ENCODE measurements around the gene KIF23. TPM values are rescaled to one million over a fixed set of nuclear protein-coding genes. Genes with fewer than 3 reads are reported as not detected.

KIF23 gene
- polyA plus RNA-seq, 1 donor (not counting 4 experiments of a cell fraction or from before 2014, with no cell fraction given), result 28.8 TPM

DNA sequence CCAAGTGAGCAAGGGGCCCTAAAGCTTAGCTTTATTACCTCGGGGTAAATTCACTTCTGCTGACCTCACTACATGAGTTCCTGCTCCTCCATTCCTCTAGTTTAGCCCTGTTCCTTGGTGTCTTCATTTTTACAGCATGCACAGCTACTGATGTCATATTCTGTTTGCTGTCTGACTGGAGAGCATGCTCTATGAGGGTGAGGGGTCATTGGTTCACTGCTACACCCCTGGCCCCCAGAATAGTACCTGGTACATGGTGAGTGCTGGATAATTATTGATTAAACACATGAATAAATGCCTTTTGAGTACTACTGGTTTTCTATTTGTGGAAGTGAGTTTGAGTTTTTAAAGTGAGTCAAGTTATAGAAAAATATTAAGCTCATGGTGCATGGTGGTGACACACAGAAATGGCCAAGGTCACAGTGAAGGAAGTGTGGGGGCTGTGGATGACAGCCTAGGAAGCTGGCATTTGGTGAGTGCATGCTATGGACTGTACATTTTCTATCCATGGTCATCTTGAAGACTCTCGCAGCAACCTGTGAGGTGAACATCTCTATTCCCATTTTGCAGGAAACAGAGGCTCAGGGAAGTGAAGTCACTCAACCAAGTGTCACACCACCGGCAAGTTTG, 72.4 kb downstream of the KIF23 start:
- FAIRE-seq, result no peak
- peaks cover 26% of the 10 kb centered on the region for H3K27me3 ChIP-seq (ENCODE audit: control insufficient read depth, extremely low read depth, insufficient read depth, low read length)
- no peaks in the 10 kb centered on the region for H3K79me2 ChIP-seq (ENCODE audit: control insufficient read depth, insufficient read depth, low read length)
- H3K4me1 ChIP-seq (ENCODE audit: control insufficient read depth, extremely low read depth, insufficient read depth, low read length), result no peaks in the 10 kb centered on the region
- H3K9me3 ChIP-seq (ENCODE audit: control insufficient read depth, low read depth, low read length), result no peaks in the 10 kb centered on the region
- TF ChIP-seq EZH2 (IDR thresholded peaks at IDR 0.05; ENCODE audit: low read length) (no peak), CTCF (optimal IDR thresholded peaks at IDR 0.05 in 1 of 3, IDR thresholded peaks at IDR 0.05 in 1 of 3, conservative IDR thresholded peaks at IDR 0.05 in 1 of 3; ENCODE audit: extremely low read depth in 1 of 3, insufficient read depth in 2 of 3, low read length in 3 of 3) (no peak)
- no peak overlapping the region for H3K27ac ChIP-seq (ENCODE audit: control insufficient read depth, insufficient read depth, low read length)
- no peaks in the 10 kb centered on the region for H4K20me1 ChIP-seq (ENCODE audit: control insufficient read depth, extremely low read depth, insufficient read depth, low read length)
- no peak overlapping the region for H3K4me2 ChIP-seq (ENCODE audit: control insufficient read depth, extremely low read depth, insufficient read depth, low read depth, low read length)
- DNase-seq (ENCODE audit: low read depth, low spot score), result no peak
- H3K9me1 ChIP-seq (ENCODE audit: control insufficient read depth, extremely low read depth, insufficient read depth, low read length), result no peaks in the 10 kb centered on the region
- dilution Hi-C loops (cut with MboI; ENCODE audit: extremely low pct_ligation_motif_present, low sequenced_read_pairs), result no loop called here
- H3K4me3 ChIP-seq (ENCODE audit: control insufficient read depth in 2 of 3, extremely low read depth in 1 of 3, insufficient read depth in 2 of 3, low read depth in 1 of 3, low read length in 3 of 3), result no peak overlapping the region
- H2AFZ ChIP-seq (ENCODE audit: control insufficient read depth, low read length), result no peak overlapping the region
- no peak overlapping the region for H3K9ac ChIP-seq (ENCODE audit: control insufficient read depth, extremely low read depth, insufficient read depth, low read length)
- no peaks in the 10 kb centered on the region for H3K36me3 ChIP-seq (ENCODE audit: control insufficient read depth in 2 of 2, extremely low read depth in 1 of 2, insufficient read depth in 2 of 2, low read length in 2 of 2)

- no peak overlapping the region for H3K9ac ChIP-seq (ENCODE audit: control insufficient read depth, extremely low read depth, insufficient read depth, low read length)
- H3K79me2 ChIP-seq (ENCODE audit: control insufficient read depth, insufficient read depth, low read length), result no peaks in the 10 kb centered on the region
- no peaks in the 10 kb centered on the region for H3K4me1 ChIP-seq (ENCODE audit: control insufficient read depth, extremely low read depth, insufficient read depth, low read length)
- peaks cover 21% of the 10 kb centered on the region for H3K27me3 ChIP-seq (ENCODE audit: control insufficient read depth, extremely low read depth, insufficient read depth, low read length)
- no peak for DNase-seq (ENCODE audit: low read depth, low spot score)
- H3K9me1 ChIP-seq (ENCODE audit: control insufficient read depth, extremely low read depth, insufficient read depth, low read length), result no peaks in the 10 kb centered on the region
- no peaks in the 10 kb centered on the region for H3K36me3 ChIP-seq (ENCODE audit: control insufficient read depth in 2 of 2, extremely low read depth in 1 of 2, insufficient read depth in 2 of 2, low read length in 2 of 2)
- no peak for FAIRE-seq
- no peak overlapping the region for H3K4me2 ChIP-seq (ENCODE audit: control insufficient read depth, extremely low read depth, insufficient read depth, low read depth, low read length)
- no peak overlapping the region for H3K4me3 ChIP-seq (ENCODE audit: control insufficient read depth in 2 of 3, extremely low read depth in 1 of 3, insufficient read depth in 2 of 3, low read depth in 1 of 3, low read length in 3 of 3)
- H2AFZ ChIP-seq (ENCODE audit: control insufficient read depth, low read length), result no peak overlapping the region
- H3K9me3 ChIP-seq (ENCODE audit: control insufficient read depth, low read depth, low read length), result no peaks in the 10 kb centered on the region
- TF ChIP-seq CTCF (optimal IDR thresholded peaks at IDR 0.05 in 1 of 3, IDR thresholded peaks at IDR 0.05 in 1 of 3, conservative IDR thresholded peaks at IDR 0.05 in 1 of 3; ENCODE audit: extremely low read depth in 1 of 3, insufficient read depth in 2 of 3, low read length in 3 of 3) (no peak), EZH2 (IDR thresholded peaks at IDR 0.05; ENCODE audit: low read length) (no peak)
- no peak overlapping the region for H3K27ac ChIP-seq (ENCODE audit: control insufficient read depth, insufficient read depth, low read length)
- H4K20me1 ChIP-seq (ENCODE audit: control insufficient read depth, extremely low read depth, insufficient read depth, low read length), result no peaks in the 10 kb centered on the region
- dilution Hi-C loops (cut with MboI; ENCODE audit: extremely low pct_ligation_motif_present, low sequenced_read_pairs), result no loop called here
These were observed 75.0 kb downstream of the KIF23 start for GRCh38 chr15:69489073-69489571.
